Thyroid gland (tissue), 4 donors: ENCODE results near the gene ARHGAP45. TPM values are rescaled to one million over a fixed set of nuclear protein-coding genes. Genes with fewer than 3 reads are reported as not detected.

Source experiments
- DNase-seq, 2 donors: peaks; one replicate each; pipeline ENCODE4 v3.0.0-alpha.2; 2019
- H3K27ac ChIP-seq, 3 donors: fragments of 200-600 bp; sonication (generic); 1 replicate in 2 of 3; 2 replicates in 1 of 3; pipeline ENCODE4 v1.5.1; 2016 to 2019; ENCODE audit warnings: mild to moderate bottlenecking in 1 of 3, moderate library complexity in 1 of 3
- H3K27me3 ChIP-seq: fragments of 200-600 bp; sonication (generic); one replicate; pipeline ENCODE4 v1.5.1; 2019
- H3K36me3 ChIP-seq, 2 donors: fragments of 200-600 bp; sonication (generic); one replicate each; pipeline ENCODE4 v1.5.1; 2016 to 2019
- H3K4me1 ChIP-seq, 2 donors: fragments of 200-600 bp; sonication (generic); one replicate each; pipeline ENCODE4 v1.5.1; 2017 to 2019
- H3K4me3 ChIP-seq, 3 donors: fragments of 200-600 bp; sonication (generic); replicated peaks in 1 of 3; 1 replicate in 2 of 3; 2 replicates in 1 of 3; pipeline ENCODE4 v1.5.1; 2016; ENCODE audit warnings: mild to moderate bottlenecking in 1 of 3
- H3K9me3 ChIP-seq: fragments of 200-600 bp; sonication (generic); one replicate; pipeline ENCODE4 v1.5.1; 2017
- CTCF ChIP-seq, 6 experiments: fragments of 200-600 bp in 3 of 6; fragments of 450-650 bp in 3 of 6; sonication (generic) in 3 of 6; IDR thresholded peaks; one replicate each; pipeline ENCODE4 v1.5.1; 2016 to 2019; ENCODE audit warnings: antibody characterized with exemption in 6 of 6, mild to moderate bottlenecking in 2 of 6, inconsistent platforms in 1 of 6, moderate library complexity in 1 of 6
- POLR2A ChIP-seq, 2 donors: fragments of 450-650 bp; IDR thresholded peaks; one replicate each; pipeline ENCODE4 v1.6.1; 2017; ENCODE audit warnings: antibody characterized with exemption in 2 of 2, mild to moderate bottlenecking in 2 of 2, moderate library complexity in 1 of 2
- WGBS, 2 donors: methylation state at CpG; one replicate each; pipeline ENCODE4 v1.1.5; 2017; 5-methylcytosine and 5-hydroxymethylcytosine counted together
- intact Hi-C: fragments of 100-400 bp; cut with DNase I; formaldehyde crosslinking; loops from one replicate; pipeline ENCODE4 v1.15.1; 2023
- total RNA-seq, 4 donors: library from RNA; depleted of rRNA; stranded (reverse); fragments of >200 nt; gene quantifications; one replicate each; pipeline ENCODE4 v1.2.3, GENCODE V29; 2016

ARHGAP45 gene
- total RNA-seq, 4 donors from 2014 or later, result 11.5 to 19.8 (median 14.4) TPM

- 2 to 6% methylated on average over 16 to 19 of the region's 36 CpGs for WGBS, 2 donors
- no peaks in the 10 kb centered on the region for H3K27me3 ChIP-seq
- peaks cover 3 to 4% of the 10 kb centered on the region in 2 donors for H3K36me3 ChIP-seq
- intact Hi-C loops, result no loop called here
- H3K4me3 ChIP-seq, result peak overlapping the region; percentile 84 to 91 (median 86)
- H3K4me1 ChIP-seq, result peaks cover 24 to 49% of the 10 kb centered on the region in 2 donors
- DNase-seq, result peak; percentile 60 to 71
- H3K9me3 ChIP-seq, result no peaks in the 10 kb centered on the region
- peak overlapping the region; percentile 88 to 96 (median 92) for H3K27ac ChIP-seq
- TF ChIP-seq POLR2A (IDR thresholded peaks at IDR 0.05), result no peak
- no peak for TF ChIP-seq CTCF (IDR thresholded peaks at IDR 0.05)
These were observed 40.0 kb upstream of the ARHGAP45 start for GRCh38 chr19:1026783-1027649.

- Histone ChIP-seq H3K27me3 (no peaks in the 10 kb centered on the region), H3K9me3 (no peaks in the 10 kb centered on the region), H3K4me3 (peak overlapping the region; percentile 37 to 91 (median 86)), H3K36me3 (peaks cover 9 to 10% of the 10 kb centered on the region in 2 donors), H3K27ac (peak overlapping the region; percentile 84 to 96 (median 88)), H3K4me1 (peaks cover 18 to 44% of the 10 kb centered on the region in 2 donors)
- 11 to 20% methylated on average over 1 to 3 of the region's 16 CpGs for WGBS, 2 donors
- intact Hi-C loops, result no loop called here
- no peak for TF ChIP-seq CTCF (IDR thresholded peaks at IDR 0.05)
- no peak for TF ChIP-seq POLR2A (IDR thresholded peaks at IDR 0.05)
- no peak for DNase-seq
These were observed 39.3 kb upstream of the ARHGAP45 start for GRCh38 chr19:1027650-1028061.

- H3K27ac ChIP-seq, result peak overlapping the region; percentile 84 to 96 (median 88)
- no peaks in the 10 kb centered on the region for H3K27me3 ChIP-seq
- DNase-seq, result peak; percentile 76 to 80
- H3K4me1 ChIP-seq, result peaks cover 13 to 39% of the 10 kb centered on the region in 2 donors
- intact Hi-C loops, result no loop called here
- H3K36me3 ChIP-seq, result peaks cover 15 to 16% of the 10 kb centered on the region in 2 donors
- peak overlapping the region; percentile 37 to 91 (median 60) for H3K4me3 ChIP-seq
- TF ChIP-seq POLR2A (IDR thresholded peaks at IDR 0.05) (peak in 1 of 2 donors; percentile 69), CTCF (IDR thresholded peaks at IDR 0.05) (no peak)
- H3K9me3 ChIP-seq, result no peaks in the 10 kb centered on the region
- no CpG with 5 or more reads among the region's 58 CpGs for WGBS, 2 donors
These were observed 38.7 kb upstream of the ARHGAP45 start for GRCh38 chr19:1028062-1028926.

DNA sequence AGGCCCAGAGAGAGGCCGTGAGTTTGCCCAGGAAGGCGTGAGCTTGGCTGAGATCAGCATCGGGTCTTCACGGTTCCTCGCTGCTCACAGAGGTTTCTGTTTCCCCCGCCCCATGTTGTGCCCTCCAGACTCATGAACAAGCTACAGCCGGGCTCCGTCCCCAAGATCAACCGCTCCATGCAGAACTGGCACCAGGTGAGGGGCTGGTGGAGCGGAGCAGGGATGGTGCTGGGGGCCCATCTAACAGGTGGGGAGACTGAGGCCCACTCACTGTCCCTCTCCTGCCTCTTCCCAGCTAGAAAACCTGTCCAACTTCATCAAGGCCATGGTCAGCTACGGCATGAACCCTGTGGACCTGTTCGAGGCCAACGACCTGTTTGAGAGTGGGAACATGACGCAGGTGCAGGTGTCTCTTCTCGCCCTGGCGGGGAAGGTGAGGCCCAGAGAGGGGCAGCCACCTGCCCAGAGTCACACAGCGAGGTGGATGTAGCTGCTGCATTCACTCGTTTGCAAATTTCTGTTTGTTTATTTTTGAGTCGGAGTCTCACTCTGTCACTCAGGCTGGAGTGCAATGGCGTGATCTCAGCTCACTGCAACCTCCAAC lies 34.6 kb upstream of the ARHGAP45 start:
- H3K36me3 ChIP-seq, result peaks cover 17 to 19% of the 10 kb centered on the region in 2 donors
- no peak overlapping the region for H3K4me3 ChIP-seq
- intact Hi-C loops, result no loop called here
- no peak for TF ChIP-seq CTCF (IDR thresholded peaks at IDR 0.05)
- no peak for TF ChIP-seq POLR2A (IDR thresholded peaks at IDR 0.05)
- H3K27me3 ChIP-seq, result no peaks in the 10 kb centered on the region
- DNase-seq, result no peak
- H3K4me1 ChIP-seq, result peaks cover 13 to 21% of the 10 kb centered on the region in 2 donors
- no peaks in the 10 kb centered on the region for H3K9me3 ChIP-seq
- 88 to 92% methylated on average over 20 of the region's 20 CpGs for WGBS, 2 donors
- H3K27ac ChIP-seq, result no peak overlapping the region
